Hepatic stellate cell (primary cell): ENCODE results near the gene PMPCA.

Experiments used
- DNase-seq: peaks from one replicate; pipeline ENCODE4 v3.0.0; 2011; ENCODE audit warnings: low spot score

The PMPCA gene

DNA sequence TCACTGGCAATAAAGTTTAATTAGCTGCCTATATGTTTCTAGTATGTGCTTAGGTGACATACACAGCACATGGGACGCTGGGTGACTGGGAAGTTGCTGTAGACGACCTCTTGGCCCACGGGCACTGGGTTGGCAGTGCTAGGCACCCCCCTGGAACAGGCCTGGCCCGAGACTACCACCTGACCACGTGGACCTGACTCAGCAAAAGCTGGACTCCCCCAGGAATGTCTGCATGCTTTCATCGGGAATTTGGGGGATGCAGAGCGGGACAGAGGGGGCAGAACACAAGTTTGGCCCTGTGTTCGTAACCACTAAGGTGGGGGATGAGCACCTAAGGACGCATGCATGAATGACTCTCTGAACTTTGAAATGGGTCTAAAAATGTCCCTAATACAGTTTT is 45.8 kb downstream of the PMPCA start:
- no peak for DNase-seq

DNA sequence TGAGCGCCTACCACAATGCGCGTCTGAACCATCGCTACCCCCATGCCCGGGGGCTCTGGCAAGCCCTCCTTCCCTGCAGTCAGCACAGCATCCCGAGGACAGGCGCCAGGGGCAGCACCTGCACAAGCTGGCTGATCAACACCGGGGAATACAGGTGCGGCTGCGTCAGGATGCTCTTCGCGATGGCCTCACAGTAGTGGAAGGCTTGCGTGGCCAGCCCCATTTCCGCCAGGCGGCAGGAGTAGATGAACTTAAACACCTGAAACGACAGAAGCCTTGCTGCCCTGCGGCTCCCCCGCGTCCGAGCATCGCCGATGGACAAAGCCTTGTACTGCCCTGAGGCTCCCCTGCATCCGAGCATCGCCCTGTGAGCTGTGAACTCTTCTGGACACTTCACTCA is 46.9 kb downstream of the PMPCA start:
- DNase-seq = no peak

- DNase-seq = no peak
These were observed 49.0 kb downstream of the PMPCA start for GRCh38 chr9:136459425-136459824.

GRCh38 chr9:136460772-136461325 is 50.4 kb downstream of the PMPCA start:
- no peak for DNase-seq

DNA sequence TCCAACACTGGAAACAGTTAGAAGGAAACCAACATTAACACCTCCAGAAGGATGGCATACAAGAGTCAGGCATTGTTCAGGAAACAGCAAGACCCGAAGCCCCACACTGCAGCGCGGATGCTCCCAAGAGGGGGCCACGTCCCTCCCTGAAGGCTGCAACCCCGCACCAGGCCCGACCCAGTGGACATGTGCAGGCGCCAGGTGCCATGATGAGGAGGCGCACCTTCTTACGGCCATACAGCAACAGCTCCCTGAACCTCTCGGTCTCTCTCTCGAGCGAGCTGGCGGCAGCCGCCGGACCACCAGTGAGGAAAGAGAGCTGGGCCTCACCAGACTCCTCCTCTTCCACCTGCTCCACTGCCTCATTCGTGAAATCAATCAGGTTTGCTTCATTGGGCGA is 52.2 kb downstream of the PMPCA start:
- no peak for DNase-seq

GRCh38 chr9:136463578-136463977 is 53.1 kb downstream of the PMPCA start:
- DNase-seq = no peak

DNA sequence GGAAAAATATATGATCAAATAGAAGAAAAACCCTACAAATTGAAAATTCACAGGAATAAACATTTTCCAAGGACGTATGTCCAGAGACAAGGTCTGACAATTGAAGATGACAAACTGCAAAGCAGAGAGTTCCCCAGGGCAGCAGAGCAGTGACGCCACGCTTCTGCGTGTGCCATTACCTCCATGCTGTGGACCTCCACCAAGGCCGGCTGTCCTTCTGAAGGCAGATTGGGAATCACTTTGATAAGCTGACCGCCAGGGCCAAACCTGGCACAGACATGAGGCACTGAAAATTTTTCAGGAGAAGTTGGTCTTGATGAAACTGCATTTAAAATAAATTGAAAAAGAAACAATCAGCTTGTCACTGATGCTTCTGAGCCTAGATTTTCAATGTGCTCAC is 53.8 kb downstream of the PMPCA start:
- DNase-seq = no peak

DNA sequence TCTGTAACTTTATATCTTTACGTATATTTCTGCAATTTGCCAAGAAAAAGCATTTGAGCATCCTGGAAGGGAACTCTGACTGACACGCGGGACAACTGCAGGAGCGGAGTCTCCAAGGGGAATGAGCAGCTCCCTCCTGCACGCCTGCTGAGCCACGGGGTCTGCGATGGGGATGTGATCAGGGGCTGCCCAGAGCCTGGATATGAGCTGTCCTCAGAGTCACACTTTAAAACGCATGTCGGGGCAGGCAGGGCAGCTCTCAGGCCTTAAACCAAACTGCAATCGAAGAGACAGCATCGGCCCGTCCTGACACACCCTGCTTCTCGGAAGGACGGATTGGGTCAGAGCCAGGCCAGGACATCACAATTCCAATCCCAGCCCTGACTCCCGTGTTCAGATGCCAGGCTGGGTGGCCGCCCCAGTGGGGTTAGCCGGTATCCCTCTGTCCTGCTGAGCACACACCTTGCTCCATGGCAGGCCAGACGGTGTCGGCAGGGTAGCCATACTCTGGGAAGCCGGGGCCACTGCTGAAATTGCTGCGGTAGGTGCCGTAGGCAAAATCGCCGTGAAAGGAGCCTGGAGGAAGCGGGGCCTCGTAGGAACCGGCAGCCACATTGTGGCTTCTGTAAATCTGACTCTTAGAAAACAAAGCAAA is 55.2 kb downstream of the PMPCA start:
- DNase-seq = no peak

GRCh38 chr9:136466155-136466541 is 55.7 kb downstream of the PMPCA start:
- DNase-seq = no peak

DNA sequence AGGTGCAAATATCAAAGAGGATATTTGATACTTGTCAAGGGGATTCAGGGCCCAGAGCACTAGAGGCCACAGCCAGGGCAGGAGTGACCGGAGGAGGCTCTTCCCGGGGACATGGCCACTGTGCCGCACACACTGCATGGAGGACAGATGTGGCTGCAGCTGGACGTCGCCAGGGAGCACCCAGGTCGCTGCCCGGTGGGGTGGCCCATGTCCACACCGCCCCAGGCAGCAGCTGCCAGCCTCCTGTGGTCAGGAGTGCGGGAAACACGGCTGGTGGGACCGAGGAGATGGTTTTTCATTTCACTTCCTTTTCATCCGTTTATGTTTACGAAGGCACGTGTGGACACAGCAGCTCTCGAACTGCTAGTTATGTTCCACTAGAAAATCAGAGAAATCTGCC is 57.3 kb downstream of the PMPCA start:
- no peak for DNase-seq

- no peak for DNase-seq
These were observed 59.9 kb downstream of the PMPCA start for GRCh38 chr9:136470356-136470755.

GRCh38 chr9:136470792-136471469 is 60.5 kb downstream of the PMPCA start:
- DNase-seq = no peak

DNA sequence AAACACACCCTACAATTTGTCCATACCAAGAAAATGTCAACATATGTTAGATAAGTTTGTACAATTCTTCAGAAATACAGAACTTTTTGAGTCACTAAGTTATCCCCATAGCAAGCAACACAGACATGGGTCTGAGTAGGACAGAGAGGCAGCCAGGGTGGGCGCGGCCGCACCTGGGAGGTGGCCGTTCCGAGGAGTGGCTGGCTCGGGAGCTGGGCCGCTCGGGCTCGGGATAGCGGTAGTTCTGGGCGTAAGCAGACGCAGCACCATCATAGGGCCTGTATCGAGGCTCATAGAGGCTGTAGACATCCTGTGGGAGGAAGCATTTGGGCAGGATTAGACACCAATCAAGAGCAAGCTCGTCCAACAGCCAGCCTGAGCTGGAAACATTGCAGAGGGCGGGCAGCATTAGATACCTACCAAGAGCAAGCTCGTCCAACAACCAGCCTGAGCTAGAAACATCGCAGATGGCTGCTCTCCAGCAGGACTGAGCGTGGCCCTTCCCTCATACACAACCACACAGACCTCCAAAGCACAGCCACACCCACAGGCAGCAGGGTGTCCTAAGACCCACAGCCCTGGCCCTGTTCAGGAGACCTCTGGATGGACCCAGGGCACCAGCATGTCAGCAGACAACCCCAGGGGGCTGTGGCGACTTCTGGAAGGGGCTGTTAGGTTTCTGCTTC is 61.5 kb downstream of the PMPCA start:
- DNase-seq = no peak

GRCh38 chr9:136472640-136473353 is 62.3 kb downstream of the PMPCA start:
- no peak for DNase-seq

DNA sequence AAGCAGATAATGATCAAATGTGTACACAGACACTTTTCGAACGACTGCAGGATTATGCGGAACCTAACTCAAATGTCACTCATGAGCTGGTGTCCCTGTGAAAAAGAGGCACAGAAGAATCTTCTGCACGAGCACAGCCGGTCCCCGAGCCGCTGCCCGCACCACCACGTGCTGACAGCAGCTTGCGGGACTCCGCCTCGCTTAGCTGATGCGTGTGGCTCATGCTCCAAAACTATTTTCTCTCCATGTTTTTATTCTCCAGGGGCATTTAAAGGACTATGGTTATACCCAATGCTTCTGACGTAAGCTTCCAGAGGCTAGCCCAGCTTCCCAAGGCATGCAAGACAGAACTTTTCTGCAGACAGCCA is 62.9 kb downstream of the PMPCA start:
- no peak for DNase-seq
